Endothelial cell of umbilical vein (primary cell): ENCODE data around the gene OXCT2.

Experiments
- EZH2 ChIP-seq: IDR thresholded peaks from 2 replicates; pipeline ENCODE4 v1.6.1; 2012; ENCODE audit warnings: borderline replicate concordance, low read depth, mild to moderate bottlenecking, moderate library complexity, low read length, inconsistent platforms; ENCODE audit not compliant: severe bottlenecking
- JUN ChIP-seq: IDR thresholded peaks from 2 replicates; pipeline ENCODE4 v1.6.1; 2011; ENCODE audit warnings: borderline replicate concordance, low read depth; ENCODE audit not compliant: insufficient read length, insufficient read depth
- MYC ChIP-seq: IDR thresholded peaks from one replicate; pipeline ENCODE4 v1.6.1; 2011; ENCODE audit warnings: mild to moderate bottlenecking, low read depth, low read length
- POLR2A ChIP-seq: IDR thresholded peaks from 2 replicates; pipeline ENCODE4 v1.6.1; 2012; ENCODE audit warnings: low read depth, mild to moderate bottlenecking, control low read depth, low read length
- TF ChIP-seq, protein P1 (sequence below), 2 donors: IDR thresholded peaks; 1 replicate in 1 of 2; 2 replicates in 1 of 2; pipeline ENCODE4 v1.5.1; 2011; ENCODE audit warnings: low read length in 2 of 2, mild to moderate bottlenecking in 2 of 2, moderate library complexity in 2 of 2, control low read depth in 1 of 2, inconsistent platforms in 1 of 2, low read depth in 1 of 2; ENCODE audit not compliant: insufficient read depth in 1 of 2; ENCODE audit errors: extremely low read depth in 1 of 2

DNA sequence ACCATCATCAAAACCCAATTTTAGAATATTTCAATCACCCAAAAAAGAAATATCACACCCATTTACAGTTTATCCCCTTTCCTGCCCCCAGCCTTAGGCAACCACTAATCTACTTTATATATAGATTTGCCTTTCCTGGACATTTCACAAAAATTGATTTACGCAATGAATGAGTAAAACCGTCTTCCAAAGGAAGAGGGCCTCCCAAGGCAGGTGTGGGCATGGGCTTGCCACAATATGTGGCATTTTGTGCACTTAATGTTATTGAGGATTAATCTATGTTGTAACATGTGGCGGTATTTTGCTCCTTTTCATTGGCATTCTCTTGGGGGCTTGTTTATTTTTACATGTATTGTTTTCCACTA, 29.3 kb upstream of the OXCT2 start:
- TF ChIP-seq POLR2A (no peak), EZH2 (no peak), MYC (no peak), JUN (no peak)
- TF ChIP-seq, protein P1, sequence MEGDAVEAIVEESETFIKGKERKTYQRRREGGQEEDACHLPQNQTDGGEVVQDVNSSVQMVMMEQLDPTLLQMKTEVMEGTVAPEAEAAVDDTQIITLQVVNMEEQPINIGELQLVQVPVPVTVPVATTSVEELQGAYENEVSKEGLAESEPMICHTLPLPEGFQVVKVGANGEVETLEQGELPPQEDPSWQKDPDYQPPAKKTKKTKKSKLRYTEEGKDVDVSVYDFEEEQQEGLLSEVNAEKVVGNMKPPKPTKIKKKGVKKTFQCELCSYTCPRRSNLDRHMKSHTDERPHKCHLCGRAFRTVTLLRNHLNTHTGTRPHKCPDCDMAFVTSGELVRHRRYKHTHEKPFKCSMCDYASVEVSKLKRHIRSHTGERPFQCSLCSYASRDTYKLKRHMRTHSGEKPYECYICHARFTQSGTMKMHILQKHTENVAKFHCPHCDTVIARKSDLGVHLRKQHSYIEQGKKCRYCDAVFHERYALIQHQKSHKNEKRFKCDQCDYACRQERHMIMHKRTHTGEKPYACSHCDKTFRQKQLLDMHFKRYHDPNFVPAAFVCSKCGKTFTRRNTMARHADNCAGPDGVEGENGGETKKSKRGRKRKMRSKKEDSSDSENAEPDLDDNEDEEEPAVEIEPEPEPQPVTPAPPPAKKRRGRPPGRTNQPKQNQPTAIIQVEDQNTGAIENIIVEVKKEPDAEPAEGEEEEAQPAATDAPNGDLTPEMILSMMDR (IDR thresholded peaks at IDR 0.05; ENCODE audit: extremely low read depth in 1 of 2, insufficient read depth in 1 of 2, low read depth in 1 of 2, low read length in 2 of 2), result no peak
